Kidney epithelial cell (primary cell): Measurements from ENCODE around the gene POLD1. TPM values are rescaled to one million over a fixed set of nuclear protein-coding genes. Genes with fewer than 3 reads are reported as not detected.

Experiments used
- DNase-seq: peaks from one replicate; pipeline ENCODE4 v3.0.0-alpha.2; 2010; ENCODE audit warnings: low read depth
- H3K27me3 ChIP-seq: 2 replicates; pipeline ENCODE4 v1.6.0; 2011; ENCODE audit warnings: low read length; ENCODE audit not compliant: control insufficient read depth, insufficient read depth
- H3K36me3 ChIP-seq: 2 replicates; pipeline ENCODE4 v1.5.1; 2011; ENCODE audit warnings: low read length; ENCODE audit not compliant: control insufficient read depth, insufficient read depth
- H3K4me3 ChIP-seq: 2 replicates; pipeline ENCODE4 v1.5.1; 2011; ENCODE audit warnings: low read depth, mild to moderate bottlenecking, control low read depth, low read length
- CTCF ChIP-seq: IDR thresholded peaks from 2 replicates; pipeline ENCODE4 v1.5.1; 2011; ENCODE audit warnings: mild to moderate bottlenecking, moderate library complexity, low read length, control low read depth, inconsistent platforms; ENCODE audit not compliant: insufficient read depth, poor library complexity, severe bottlenecking
- total RNA-seq: library from RNA; depleted of rRNA; stranded (reverse); fragments of >200 nt; gene quantifications from 2 replicates; pipeline ENCODE4 v1.2.3, GENCODE V29; 2015

The POLD1 gene
- total RNA-seq, 1 donor from 2014 or later, result 30.3 TPM

GRCh38 chr19:50420808-50421207 lies 36.7 kb downstream of the POLD1 start:
- no peak overlapping the region for H3K4me3 ChIP-seq
- TF ChIP-seq CTCF, result no peak
- H3K27me3 ChIP-seq, result peaks cover 23% of the 10 kb centered on the region
- DNase-seq, result no peak
- H3K36me3 ChIP-seq, result no peaks in the 10 kb centered on the region

- Histone ChIP-seq H3K4me3 (no peak overlapping the region), H3K36me3 (no peaks in the 10 kb centered on the region), H3K27me3 (peaks cover 23% of the 10 kb centered on the region)
- no peak for TF ChIP-seq CTCF
- no peak for DNase-seq
These were observed 38.5 kb downstream of the POLD1 start for GRCh38 chr19:50422397-50423278.

DNA sequence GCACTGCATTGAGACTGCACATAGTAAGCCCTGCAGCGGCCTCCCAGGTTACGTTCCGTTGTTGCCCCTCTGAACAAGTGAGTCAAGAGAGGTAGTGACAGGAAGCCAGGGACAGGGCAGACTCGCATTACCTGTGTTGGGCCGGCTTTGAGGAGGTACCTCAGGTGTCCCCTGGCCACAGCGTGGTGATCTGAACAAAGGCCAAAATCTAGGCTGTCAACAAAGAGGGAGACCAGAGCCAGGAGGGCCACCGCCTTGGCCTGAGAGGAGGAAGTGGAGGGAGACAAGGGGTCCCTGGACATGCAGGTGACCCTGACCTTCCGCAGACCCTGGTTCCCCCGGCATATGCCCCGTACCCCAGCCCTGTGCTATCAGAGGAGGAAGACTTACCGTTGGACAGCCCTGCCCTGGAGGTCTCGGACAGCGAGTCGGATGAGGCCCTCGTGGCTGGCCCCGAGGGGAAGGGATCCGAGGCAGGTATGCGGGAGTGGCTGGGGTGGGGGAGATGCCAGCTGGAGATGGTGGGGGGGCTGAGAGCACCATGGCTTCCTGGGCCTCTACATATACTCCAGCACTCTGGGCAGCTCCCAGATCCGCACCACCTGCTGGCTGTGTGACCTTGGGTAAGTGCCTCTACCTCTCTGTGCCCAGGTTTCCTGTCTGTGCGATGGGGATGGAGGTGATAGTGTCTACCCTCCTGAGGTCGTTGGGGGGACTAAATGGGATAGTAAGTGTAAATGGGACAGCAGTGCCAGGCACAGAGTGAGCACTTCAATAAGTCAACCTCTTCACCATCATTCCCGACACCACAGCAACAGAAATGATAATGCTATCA lies 39.3 kb downstream of the POLD1 start:
- no peak for TF ChIP-seq CTCF
- DNase-seq, result no peak

GRCh38 chr19:50425581-50425980 lies 41.4 kb downstream of the POLD1 start:
- Histone ChIP-seq H3K36me3 (no peaks in the 10 kb centered on the region), H3K4me3 (no peak overlapping the region), H3K27me3 (peaks cover 17% of the 10 kb centered on the region)
- no peak for TF ChIP-seq CTCF
- no peak for DNase-seq

More for the DNA sequence above, 39.3 kb downstream of the POLD1 start:
- Histone ChIP-seq H3K4me3 (no peak overlapping the region), H3K36me3 (no peaks in the 10 kb centered on the region), H3K27me3 (peaks cover 22% of the 10 kb centered on the region)

DNA sequence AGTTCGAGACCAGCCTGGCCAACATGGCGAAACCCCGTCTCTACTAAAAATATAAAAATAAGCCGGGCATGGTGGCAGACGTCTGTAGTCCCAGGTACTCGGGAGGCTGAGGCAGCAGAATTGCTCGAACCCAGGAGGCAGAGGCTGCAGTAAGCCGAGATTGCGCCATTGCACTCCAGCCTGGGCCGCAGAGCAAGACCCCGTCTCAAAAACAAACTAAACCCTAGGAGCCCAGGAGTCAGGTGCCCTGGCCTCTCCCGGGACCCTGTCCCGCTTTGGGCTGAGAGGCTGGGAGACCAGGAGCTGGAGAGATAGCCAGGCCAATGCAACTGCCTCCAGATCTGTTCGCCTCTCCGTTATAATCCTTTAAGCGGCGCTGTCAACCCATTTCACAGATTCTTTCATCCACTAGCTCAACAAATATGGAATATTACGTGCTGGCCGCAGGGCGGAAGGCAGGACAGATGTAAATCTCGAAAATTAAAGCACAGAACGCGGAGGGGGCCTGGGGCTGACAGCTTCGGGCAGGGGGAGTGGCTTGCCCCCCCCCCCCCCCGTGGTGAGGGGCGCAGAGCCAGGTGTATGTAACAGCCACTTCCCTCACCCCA lies 43.3 kb downstream of the POLD1 start:
- Histone ChIP-seq H3K4me3 (no peak overlapping the region), H3K36me3 (no peaks in the 10 kb centered on the region), H3K27me3 (peaks cover 28% of the 10 kb centered on the region)
- no peak for DNase-seq
- no peak for TF ChIP-seq CTCF
